Effector memory CD8-positive, alpha-beta T cell (primary cell): ENCODE measurements around the gene OR2T5.
"Not testable (repeated sequence)": the region's sequence is repeated elsewhere in the genome, so short reads cannot be mapped to it uniquely, and the experiment has no call there.

Experiments
- ATAC-seq: fragments of 150-1000 bp; cut with Tn5 transposase; replicated peaks from 2 replicates; pipeline ENCODE4 v1.10.0; 2021; ENCODE audit warnings: mild to moderate bottlenecking, moderate library complexity
- DNase-seq, 3 experiments: peaks; one replicate each; pipeline ENCODE4 v3.0.0; 2021
- H3K27ac Mint-ChIP-seq, 2 donors: one replicate each; pipeline ENCODE4 v1.8.0; 2022; ENCODE audit warnings: mild to moderate bottlenecking in 2 of 2, mixed read lengths in 2 of 2, moderate library complexity in 2 of 2
- H3K27me3 Mint-ChIP-seq, 2 donors: one replicate each; pipeline ENCODE4 v1.8.0; 2022; ENCODE audit warnings: mixed read lengths in 2 of 2
- H3K36me3 Mint-ChIP-seq: one replicate; pipeline ENCODE4 v1.8.0; 2022; ENCODE audit warnings: mild to moderate bottlenecking, moderate library complexity, mixed read lengths; ENCODE audit not compliant: insufficient read depth
- H3K4me1 Mint-ChIP-seq, 2 donors: one replicate each; pipeline ENCODE4 v1.8.0; 2022; ENCODE audit warnings: low read depth in 2 of 2, mixed read lengths in 2 of 2
- H3K4me3 Mint-ChIP-seq, 2 donors: one replicate each; pipeline ENCODE4 v1.8.0; 2022; ENCODE audit warnings: mild to moderate bottlenecking in 2 of 2, mixed read lengths in 2 of 2, moderate library complexity in 2 of 2
- H3K9me3 Mint-ChIP-seq, 2 donors: one replicate each; pipeline ENCODE4 v1.8.0; 2022; ENCODE audit warnings: mixed read lengths in 2 of 2
- total RNA-seq, 9 experiments: gene quantifications; one replicate each; lab custom pipeline; 2026; lab: John Stamatoyannopoulos, UW

The OR2T5 gene
- total RNA-seq = 0 reads per million in 9 experiments

GRCh38 chr1:248488289-248488688 lies at the start of gene OR2T5:
Gene OR2T5 (plus strand): TSS chr1:248488589. CDS start chr1:248488589, 0 bp downstream.
- H3K27ac Mint-ChIP-seq, H3K36me3 Mint-ChIP-seq, H3K9me3 Mint-ChIP-seq, H3K27me3 Mint-ChIP-seq, ATAC-seq, DNase-seq, H3K4me1 Mint-ChIP-seq, H3K4me3 Mint-ChIP-seq: not testable (repeated sequence)

- ATAC-seq, H3K9me3 Mint-ChIP-seq, DNase-seq, H3K4me1 Mint-ChIP-seq, H3K27me3 Mint-ChIP-seq, H3K27ac Mint-ChIP-seq, H3K4me3 Mint-ChIP-seq, H3K36me3 Mint-ChIP-seq: not testable (repeated sequence)
Observed at GRCh38 chr1:248438668-248439067, 49.7 kb upstream of the OR2T5 start.

- H3K27ac Mint-ChIP-seq, H3K4me1 Mint-ChIP-seq, H3K27me3 Mint-ChIP-seq, ATAC-seq, H3K9me3 Mint-ChIP-seq, H3K36me3 Mint-ChIP-seq, H3K4me3 Mint-ChIP-seq, DNase-seq: not testable (repeated sequence)
Observed at GRCh38 chr1:248439283-248439682, 49.1 kb upstream of the OR2T5 start.

GRCh38 chr1:248442500-248443277 lies 45.7 kb upstream of the OR2T5 start:
- not testable (repeated sequence) for H3K4me3 Mint-ChIP-seq, H3K27ac Mint-ChIP-seq, ATAC-seq, H3K4me1 Mint-ChIP-seq, H3K36me3 Mint-ChIP-seq, DNase-seq, H3K9me3 Mint-ChIP-seq
- H3K27me3 Mint-ChIP-seq = peaks cover 0 to 20% of the 10 kb centered on the region in 2 donors

- ATAC-seq, H3K27ac Mint-ChIP-seq, H3K36me3 Mint-ChIP-seq, H3K4me3 Mint-ChIP-seq, DNase-seq, H3K9me3 Mint-ChIP-seq, H3K4me1 Mint-ChIP-seq: not testable (repeated sequence)
- peaks cover 0 to 20% of the 10 kb centered on the region in 2 donors for H3K27me3 Mint-ChIP-seq
Observed at GRCh38 chr1:248444603-248445002, 43.8 kb upstream of the OR2T5 start.

GRCh38 chr1:248445399-248445798 lies 43.0 kb upstream of the OR2T5 start, which contains the start of gene OR2T2:
Gene OR2T2 (plus strand): TSS chr1:248445637. CDS start chr1:248452798, 7,161 bp downstream.
- not testable (repeated sequence) for H3K27ac Mint-ChIP-seq, H3K4me1 Mint-ChIP-seq, DNase-seq, H3K4me3 Mint-ChIP-seq, H3K9me3 Mint-ChIP-seq, ATAC-seq, H3K36me3 Mint-ChIP-seq
- peaks cover 0 to 20% of the 10 kb centered on the region in 2 donors for H3K27me3 Mint-ChIP-seq

- H3K9me3 Mint-ChIP-seq, H3K36me3 Mint-ChIP-seq, H3K4me3 Mint-ChIP-seq, ATAC-seq, DNase-seq, H3K4me1 Mint-ChIP-seq, H3K27ac Mint-ChIP-seq: not testable (repeated sequence)
- H3K27me3 Mint-ChIP-seq = peaks cover 0 to 26% of the 10 kb centered on the region in 2 donors
Observed at GRCh38 chr1:248448409-248449074, 39.8 kb upstream of the OR2T5 start.

- not testable (repeated sequence) for ATAC-seq, H3K36me3 Mint-ChIP-seq, H3K4me3 Mint-ChIP-seq, H3K27ac Mint-ChIP-seq, H3K9me3 Mint-ChIP-seq, DNase-seq, H3K4me1 Mint-ChIP-seq
- H3K27me3 Mint-ChIP-seq = peaks cover 0 to 19% of the 10 kb centered on the region in 2 donors
Observed at GRCh38 chr1:248449821-248450465, 38.4 kb upstream of the OR2T5 start.

- not testable (repeated sequence) for H3K9me3 Mint-ChIP-seq, H3K27ac Mint-ChIP-seq, H3K36me3 Mint-ChIP-seq, DNase-seq, H3K4me1 Mint-ChIP-seq, ATAC-seq, H3K4me3 Mint-ChIP-seq
- H3K27me3 Mint-ChIP-seq = peaks cover 0 to 17% of the 10 kb centered on the region in 2 donors
Observed at GRCh38 chr1:248450466-248451145, 37.8 kb upstream of the OR2T5 start.

GRCh38 chr1:248453619-248454018 lies 34.8 kb upstream of the OR2T5 start:
- not testable (repeated sequence) for H3K4me3 Mint-ChIP-seq, ATAC-seq, H3K9me3 Mint-ChIP-seq, H3K27ac Mint-ChIP-seq, H3K4me1 Mint-ChIP-seq, DNase-seq, H3K27me3 Mint-ChIP-seq, H3K36me3 Mint-ChIP-seq

- H3K9me3 Mint-ChIP-seq, ATAC-seq, H3K36me3 Mint-ChIP-seq, H3K4me3 Mint-ChIP-seq, H3K27ac Mint-ChIP-seq, H3K4me1 Mint-ChIP-seq, DNase-seq: not testable (repeated sequence)
- peaks cover 0 to 17% of the 10 kb centered on the region in 2 donors for H3K27me3 Mint-ChIP-seq
Observed at GRCh38 chr1:248455045-248455444, 33.3 kb upstream of the OR2T5 start.

- H3K9me3 Mint-ChIP-seq, H3K4me1 Mint-ChIP-seq, DNase-seq, ATAC-seq, H3K27ac Mint-ChIP-seq, H3K36me3 Mint-ChIP-seq, H3K4me3 Mint-ChIP-seq: not testable (repeated sequence)
- H3K27me3 Mint-ChIP-seq = peaks cover 2 to 23% of the 10 kb centered on the region in 2 donors
Observed at GRCh38 chr1:248456635-248457034, 31.8 kb upstream of the OR2T5 start.

GRCh38 chr1:248459117-248459516 lies 29.3 kb upstream of the OR2T5 start:
- H3K27ac Mint-ChIP-seq, H3K4me1 Mint-ChIP-seq, ATAC-seq, H3K9me3 Mint-ChIP-seq, DNase-seq, H3K4me3 Mint-ChIP-seq, H3K36me3 Mint-ChIP-seq: not testable (repeated sequence)
- peaks cover 9 to 34% of the 10 kb centered on the region in 2 donors for H3K27me3 Mint-ChIP-seq
